NCI-H1105 (cell line): ENCODE results near the gene EIF2S2.

ENCODE experiments used
- DNase-seq: peaks from one replicate; lab custom pipeline; 2025; lab: John Stamatoyannopoulos, UW

The EIF2S2 gene

DNA sequence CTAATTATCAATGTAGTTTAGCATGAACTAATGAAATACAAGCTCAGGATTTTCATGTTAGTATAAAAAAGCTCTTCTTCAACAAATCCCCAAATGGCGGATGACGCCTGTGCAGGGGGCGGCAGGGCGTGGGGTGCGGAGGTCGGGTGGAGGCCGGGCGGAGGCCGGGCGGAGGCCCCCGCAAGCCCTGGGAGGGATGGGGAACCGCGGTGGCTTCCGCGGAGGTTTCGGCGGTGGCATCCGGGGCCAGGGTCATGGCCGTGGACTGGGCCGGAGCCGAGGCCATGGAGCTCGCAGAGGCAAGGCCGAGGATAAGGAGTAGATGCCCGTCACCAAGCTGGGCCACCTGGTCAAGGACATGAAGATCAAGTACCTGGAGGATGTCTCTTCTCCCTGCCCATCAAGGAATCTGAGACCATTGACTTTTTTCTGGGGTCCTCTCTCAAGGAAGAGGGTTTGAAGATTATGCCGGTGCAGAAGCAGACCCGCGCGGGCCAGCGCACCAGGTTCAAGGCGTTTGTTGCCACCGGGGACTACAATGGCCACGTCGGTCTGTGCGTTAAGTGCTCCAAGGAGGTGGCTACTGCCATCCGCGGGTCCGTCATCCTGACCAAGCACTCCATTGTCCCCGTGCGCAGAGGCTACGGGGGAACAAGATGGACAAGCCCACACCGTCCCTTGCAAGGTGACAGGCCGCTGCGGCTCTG, 10.4 kb upstream of the EIF2S2 start:
- DNase-seq = no peak

DNA sequence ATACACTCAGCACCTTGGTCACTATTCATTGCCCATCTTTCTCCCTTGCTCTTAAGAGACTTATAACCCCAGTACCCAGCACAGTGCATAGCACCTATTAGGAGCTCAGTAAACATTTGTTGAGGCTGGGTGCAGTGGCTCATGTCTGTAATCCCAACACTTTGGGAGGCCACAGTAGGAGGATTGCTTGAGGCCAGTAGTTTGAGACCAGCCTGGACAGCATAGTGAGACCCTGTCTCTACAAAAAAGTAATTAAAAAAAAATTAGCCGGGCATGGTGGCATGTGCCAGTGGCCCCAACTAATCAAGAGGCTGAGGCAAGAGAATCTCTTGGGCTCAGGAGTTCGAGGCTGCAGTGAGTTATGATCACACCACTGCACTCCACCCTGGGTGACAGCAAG, 8.2 kb upstream of the EIF2S2 start:
- no peak for DNase-seq

DNA sequence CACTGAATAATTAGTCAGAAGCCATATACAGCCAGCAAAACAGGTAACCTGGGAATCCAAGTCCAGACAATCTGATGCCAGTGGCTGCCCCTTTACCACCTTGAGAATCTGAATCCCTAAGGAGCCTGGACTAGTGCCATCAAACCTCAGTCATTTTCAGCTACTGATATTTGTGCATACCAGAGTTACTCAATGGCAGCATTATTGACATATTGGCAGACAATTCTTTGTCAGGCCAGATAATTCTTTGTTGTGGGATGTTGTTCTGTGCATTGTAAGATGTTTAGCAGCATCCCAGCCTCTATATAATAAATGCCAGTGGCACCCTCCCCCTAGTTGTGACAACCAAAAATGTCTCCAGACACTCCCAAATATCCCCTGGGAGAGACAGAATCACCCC, 3.2 kb upstream of the EIF2S2 start:
- DNase-seq = no peak

DNA sequence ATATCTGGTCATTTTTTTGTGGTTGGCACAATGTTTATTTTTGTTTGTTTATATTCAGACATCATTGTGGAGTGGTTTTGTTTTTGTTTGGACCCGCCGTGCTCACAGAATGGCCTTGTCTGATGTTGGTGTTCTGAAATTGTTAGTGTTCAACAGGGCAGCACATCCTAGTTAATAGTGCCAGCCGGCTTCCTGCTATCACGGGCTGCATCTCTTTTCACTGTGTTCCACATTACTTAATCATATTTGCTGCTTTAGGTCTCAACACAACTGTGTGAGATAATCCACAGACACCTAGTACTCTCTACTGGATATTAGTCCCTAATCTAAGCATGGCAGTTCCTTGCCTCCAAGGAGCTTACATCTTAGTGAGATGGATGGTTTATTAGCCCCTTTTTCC, 2.8 kb upstream of the EIF2S2 start:
- DNase-seq = no peak

DNA sequence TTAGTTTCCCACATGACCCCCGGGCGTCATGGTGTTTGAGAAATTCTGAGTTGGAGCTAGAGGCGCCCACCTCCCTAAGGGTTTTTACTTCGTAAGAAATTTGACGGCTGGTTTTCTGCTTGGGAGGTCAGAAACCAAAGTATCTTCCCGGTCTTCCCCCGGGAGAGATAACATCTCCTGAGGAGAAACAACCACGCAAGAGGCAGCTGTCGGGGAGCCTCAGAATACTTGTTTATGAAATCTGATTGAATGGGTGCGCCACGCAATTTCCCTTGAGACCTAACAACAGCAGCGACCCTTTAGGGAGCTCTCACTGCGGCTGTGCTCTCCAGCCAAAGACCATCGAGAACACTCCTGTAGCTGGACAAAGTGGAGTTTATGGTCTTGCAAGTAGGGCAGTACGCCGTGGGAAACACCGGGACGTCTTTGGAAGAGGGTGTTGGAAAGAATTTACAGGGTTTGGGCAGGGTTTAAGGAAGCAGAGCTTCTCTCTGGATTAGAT, 608 bp upstream of the EIF2S2 start:
- peak; percentile 38 for DNase-seq

DNA sequence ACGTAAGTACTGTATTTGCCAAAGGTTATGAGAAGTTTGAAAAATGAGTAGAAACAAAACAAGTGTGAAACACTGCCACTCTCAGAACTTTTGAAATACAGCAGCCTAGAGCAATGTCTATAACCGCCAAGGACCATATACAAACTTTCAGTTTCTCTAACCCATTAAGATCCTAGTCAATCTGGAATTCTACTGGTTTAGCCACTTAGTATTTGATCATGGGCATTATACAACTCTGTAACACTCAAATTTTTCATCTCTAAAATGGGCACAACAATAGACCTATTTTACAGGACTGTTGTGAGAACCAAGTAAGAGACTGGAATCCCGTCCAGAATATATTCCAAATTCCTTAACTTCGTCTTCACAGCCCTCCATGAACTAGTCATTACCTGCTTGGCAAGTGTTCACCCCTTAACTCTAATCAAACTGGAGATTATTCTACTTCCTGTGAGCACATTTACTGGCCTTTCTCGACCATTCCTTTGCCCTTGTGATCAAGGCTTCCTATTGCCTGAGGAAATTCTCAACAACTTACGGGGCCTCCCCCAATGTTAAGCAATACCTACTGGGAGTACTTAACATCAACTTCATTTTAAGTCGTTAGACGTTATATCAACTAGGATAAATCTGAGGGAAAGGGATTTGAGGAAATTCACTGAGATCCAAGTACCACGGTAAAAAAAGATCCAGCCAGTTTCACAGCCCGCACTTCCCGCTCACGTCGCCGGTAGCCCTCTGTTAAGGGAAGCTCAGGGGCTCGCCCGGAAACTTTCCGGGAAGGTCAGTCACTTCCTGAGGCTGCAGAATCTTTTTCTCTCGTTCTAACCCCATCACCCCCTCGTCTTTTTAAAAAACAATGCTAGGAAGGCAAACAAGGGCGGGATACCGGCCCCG, 1.1 kb downstream of the EIF2S2 start:
- no peak for DNase-seq

DNA sequence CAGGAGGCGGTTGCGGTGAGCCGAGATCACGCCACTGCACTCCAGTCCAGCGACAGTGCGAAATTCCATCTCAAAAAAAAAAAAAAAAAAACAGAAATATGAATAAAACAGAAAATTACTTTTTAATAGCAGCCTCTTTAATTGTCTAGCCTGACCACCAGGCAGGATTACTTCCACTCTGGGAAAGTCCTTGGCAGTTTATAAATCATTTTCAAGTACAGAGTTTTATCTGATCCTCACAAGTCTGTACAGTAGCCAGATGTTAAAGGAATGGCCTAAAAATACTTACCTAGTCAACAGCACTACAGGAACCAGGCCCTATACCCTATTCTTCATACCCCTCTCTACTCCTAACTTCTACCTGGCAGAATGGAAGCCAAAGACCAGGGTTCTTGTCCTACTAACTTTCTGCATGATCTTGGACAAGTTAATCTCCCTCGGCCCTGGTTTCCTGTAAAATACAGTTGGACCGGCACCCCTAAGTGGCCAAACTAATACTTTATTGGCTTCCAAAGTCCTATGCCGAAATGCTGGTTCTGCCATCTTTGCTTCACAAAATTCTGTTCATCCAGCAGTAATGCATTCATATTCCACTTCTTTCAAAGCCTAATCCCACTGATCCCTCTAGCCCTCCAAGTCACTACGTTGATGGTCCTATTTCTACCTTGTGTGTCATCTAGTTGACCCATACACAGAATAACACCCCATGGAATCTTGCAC, 1.9 kb downstream of the EIF2S2 start:
- DNase-seq = no peak

DNA sequence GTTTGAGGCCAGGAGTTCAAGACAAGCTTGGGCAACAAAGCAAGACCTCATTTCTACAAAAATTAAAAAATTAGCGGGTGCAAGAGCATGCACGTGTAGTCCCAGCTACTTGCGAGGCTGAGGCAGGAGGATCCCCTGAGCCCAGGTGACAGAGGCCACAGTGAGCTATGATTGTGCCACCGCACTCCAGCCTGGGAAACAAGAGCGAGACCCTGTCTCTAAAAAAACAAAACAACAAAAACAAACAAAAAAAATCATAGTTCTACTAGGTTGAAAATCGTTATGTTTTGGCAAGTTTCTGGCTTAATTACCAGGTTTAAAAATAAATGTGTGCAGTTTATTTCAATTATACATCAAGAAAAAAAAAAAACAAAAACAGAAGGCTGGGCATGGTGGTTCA, 2.6 kb downstream of the EIF2S2 start:
- DNase-seq = no peak

DNA sequence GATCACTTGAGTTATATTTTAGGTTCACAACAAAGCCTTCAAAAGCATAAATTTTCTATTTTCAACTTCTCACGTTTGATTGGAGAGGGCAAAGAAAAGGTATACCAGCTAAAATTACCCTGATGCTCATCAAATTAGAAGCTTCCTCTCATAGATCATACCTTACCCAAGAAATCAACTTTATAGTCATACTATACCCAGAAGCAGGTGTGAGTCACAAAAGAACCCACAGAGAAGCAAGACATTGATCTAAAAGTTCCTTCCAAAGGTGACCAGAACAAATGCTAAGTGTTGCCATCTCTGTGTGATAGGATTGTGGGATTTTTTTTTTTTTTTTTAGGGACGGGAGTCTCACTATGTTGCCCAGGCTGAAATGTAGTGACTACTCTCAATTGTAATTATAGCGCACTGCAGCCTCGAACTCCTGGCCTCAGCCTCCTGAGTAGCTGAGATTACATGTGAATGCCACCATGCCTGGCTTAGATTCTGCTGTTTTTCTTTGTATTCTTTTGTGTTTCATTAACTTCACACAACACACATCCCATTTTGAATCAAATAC, 3.3 kb downstream of the EIF2S2 start:
- DNase-seq = no peak

DNA sequence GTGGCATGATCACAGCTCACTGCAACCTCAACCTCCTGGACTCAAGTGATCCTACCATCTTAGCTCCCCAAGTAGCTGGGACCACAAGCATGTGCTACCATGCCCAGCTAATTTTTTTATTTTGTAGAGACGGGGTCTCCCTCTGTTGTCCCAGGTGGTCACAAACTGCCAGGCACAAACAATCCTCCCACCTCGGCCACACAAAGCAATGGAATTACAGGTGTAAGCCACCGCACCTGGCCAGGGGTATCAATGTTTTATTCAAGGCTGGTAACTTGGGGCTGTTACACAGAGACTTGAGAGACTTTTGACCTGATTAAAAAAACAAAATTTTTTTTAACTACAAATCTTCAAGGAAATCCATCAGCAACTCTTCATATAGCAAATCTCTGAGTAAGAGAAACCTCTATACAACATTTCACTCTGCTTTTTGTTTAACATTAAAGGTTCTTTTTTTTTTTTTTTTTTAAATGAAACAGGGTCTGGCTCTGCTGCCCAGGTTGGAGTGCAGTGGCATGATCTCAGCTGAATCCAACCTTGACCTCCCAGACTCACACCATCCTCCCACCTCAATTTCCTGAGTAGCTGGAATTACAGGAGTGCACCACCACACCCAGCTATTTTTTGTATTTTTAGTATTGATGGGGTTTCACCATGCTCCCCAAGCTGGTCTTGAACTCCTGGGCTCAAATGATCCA, 5.9 kb downstream of the EIF2S2 start:
- DNase-seq = no peak

DNA sequence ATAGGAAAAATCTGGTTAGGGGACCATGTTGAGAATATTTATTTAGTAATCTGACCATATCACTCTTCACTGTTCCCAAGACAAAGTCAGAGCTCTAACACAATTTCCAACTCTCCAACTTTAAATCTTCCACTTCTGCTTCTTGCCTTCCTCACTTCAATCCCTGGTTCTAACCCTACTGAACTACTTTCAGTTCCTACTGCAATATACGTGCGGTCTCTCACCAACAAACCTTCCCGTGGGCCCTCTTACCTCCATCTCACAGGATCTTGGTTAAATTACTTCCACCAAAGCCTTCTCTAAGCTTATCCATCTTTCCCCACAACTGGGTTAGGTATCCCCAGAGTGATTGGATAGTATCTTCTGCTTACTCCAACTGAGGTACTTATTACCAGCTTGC, 8.0 kb downstream of the EIF2S2 start:
- DNase-seq = no peak

DNA sequence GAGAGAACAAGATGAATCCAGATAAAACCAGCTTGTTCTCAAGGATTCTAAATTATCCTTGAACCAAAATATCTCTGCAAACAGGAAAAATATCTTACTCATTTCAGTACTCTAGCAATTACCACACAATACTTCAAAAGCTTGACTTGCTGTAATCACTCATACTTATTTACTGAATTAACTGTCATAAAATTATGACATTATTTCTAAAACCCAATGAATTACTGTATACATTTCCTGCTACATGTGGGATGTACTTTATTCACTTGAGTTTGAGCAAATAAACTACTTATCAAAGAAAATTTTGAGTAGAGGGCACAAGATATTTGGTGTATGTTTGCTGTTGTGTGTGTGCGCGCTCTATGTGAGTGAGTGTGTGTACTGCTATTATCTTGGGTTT, 9.7 kb downstream of the EIF2S2 start:
- DNase-seq = no peak

DNA sequence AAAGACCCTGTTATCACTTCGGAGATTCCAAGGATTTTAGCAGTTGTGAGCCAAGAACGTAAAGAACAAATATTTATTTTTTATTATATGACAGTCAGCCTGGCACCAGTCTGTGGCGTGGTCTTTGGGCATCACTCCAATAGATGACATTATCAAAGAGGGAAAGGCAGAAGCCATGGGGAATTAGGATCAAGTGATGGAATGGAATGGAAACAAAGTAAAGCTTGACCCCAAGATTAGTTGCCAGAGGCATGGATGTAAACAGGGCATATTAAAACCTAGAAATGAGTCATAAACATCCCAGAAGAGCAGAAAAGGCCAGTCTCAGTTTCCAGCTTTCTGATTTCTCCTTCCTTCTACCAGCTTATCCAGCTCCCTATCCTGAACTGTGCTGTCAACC, 11.5 kb downstream of the EIF2S2 start:
- DNase-seq = no peak

DNA sequence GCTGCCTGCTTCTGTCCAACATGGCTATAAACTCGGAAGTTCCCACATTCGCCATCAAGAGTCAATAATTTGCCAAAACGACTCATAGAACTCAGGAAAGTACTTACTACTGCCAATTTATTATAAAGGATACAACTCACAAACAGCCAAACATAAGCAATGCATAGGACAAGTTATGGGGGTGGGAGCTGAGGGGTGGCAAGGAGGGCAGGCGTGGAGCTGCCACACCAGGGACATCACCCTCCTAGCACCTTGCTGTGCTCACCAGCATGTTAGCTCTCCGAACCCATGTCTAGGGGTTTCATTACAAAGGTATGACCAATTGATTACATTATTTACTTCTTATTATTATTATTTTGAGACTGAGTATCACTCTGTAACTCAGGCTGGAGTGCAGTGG, 12.4 kb downstream of the EIF2S2 start:
- no peak for DNase-seq

DNA sequence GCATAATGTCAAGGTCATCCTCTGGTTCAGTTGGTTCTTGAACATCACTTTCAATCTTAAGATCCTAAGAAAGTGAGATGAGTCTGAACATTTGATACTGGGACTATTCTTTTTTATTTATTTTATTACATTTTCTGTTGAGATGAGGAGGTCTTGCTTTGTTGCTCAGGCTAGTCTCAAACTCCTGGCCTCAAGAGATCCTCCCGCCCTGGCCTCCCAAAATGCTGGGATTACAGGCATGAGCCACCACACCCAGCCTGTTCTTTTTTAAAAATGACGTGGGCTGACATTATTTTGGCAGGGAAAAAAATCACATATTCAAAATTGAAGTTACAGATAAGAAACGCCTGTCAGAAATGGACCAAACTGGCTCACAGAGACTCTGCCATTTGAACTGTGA, 13.5 kb downstream of the EIF2S2 start:
- DNase-seq = no peak

DNA sequence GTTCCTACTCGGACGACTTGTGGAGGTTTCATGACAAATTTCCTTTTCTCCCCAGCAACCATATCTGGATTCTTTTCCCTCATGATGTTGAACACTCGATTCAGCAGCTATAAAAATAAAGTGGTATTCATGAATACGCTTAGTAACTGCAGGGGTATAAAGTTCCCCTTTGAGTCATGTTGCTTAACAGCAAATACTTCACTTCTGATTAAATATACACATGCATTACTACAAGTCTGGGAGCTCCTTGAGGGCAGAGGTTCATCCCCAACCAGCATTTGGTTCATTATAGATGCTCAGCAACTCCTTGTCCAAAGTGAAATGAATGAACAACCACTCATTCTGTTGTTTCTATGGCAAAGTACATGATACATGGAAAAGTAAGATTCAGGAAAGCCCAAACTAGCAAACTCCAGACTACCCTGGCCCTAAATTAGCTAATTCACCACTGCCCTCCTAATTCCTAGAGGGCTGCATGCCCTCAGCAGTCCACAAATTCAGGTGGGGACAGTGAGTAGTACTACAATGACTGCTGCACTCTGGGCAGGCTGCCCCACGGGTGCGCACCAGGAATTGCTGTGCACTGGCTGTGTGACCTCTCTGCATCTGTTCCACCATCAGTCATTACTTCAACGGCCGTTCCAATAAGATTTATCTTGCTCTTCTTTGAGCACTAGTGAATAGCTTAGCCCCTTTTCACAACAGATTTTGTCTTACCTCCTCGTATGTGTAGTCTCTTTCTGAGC, 15.2 kb downstream of the EIF2S2 start:
- no peak for DNase-seq

DNA sequence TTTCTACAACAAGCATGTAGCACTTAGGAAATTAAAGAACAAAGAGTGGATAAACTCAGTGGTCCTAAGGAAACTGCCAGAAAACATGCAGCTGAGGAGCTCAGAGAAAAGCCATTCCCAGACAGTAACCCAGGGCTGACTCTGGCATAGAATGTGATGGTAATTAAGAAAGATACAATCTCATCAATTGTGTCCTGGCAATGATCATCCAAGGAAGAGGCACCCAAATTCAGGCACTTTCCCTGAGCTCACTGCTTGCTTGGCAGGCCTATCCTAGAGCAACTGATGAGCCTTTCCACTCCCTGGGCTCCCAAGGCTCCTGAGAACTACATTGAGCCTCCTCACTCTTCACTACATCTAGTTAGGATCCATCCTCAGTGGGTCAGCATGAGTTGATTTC, 16.2 kb downstream of the EIF2S2 start:
- DNase-seq = no peak

DNA sequence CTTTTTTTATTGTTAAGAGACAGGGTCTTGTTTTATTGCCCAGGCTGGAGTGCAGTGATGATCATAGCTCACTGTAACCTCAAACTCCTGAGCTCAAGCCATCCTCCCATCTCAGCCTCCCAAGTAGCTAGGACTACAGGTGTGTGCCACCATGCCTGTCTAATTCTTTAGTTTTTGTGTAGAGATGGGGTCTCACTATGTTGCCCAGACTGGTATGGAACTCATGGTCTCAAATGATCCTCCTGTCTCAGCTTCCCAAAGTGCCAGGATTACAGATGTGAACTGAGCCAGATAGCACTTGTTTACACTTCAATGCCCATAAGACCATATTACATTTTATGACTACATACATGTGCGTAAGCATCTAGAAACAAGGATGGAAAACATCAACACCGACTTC, 18.1 kb downstream of the EIF2S2 start:
- DNase-seq = no peak

DNA sequence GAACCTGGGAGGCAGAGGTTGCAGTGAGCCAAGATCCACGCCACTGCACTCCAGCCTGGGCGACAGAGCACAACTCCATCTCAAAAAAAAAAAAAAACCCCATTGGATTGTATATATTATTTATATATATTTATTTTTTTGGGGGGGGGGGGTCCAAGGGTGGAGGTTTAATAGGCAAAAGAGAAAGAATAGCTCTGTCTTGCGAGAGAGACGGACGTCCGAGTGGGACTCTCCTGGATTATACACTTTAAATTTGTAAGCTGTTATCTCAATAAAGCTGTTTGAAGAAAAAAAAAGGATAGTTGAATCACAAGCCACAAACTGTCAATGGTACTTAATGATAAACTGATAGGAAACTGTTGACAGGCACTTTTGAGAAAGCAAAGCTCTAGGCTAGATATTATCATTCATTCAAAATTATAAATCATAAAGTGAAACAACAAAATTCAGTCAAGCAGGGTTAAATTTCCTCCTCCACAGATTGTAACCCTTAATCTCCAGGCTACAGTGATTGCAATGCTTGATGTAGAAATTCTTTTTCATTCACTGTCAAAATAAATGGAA, 20.3 kb downstream of the EIF2S2 start:
- no peak for DNase-seq

DNA sequence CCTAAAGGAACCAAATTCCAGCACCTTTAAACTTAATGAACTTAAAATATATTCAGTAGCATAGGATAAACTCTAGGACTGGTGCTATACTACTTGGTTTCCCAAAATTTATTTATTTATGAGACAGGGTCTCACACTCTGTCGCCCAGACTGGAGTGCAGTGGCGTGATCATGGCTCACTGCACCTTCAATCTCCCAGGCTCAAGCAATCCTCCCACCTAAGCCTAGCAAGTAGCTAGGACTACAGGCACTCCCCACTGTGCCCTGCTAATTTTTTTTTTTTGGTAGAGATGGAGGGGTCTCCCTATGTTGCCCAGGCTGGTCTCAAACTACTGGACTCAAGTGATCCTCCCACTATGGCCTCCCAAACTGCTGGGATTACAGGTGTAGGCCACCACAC, 21.4 kb downstream of the EIF2S2 start:
- DNase-seq = no peak
